Activated naive CD4-positive, alpha-beta T cell treated with anti-CD3 and anti-CD28 coated beads, Interleukin-2, amount 10 ng/mL, durations not matched to agents 7 days and 5 days (primary cell): ENCODE data around the gene ERG28.

ENCODE experiments used
- CTCF ChIA-PET: fragments of 350-600 bp; sonication (Branson Sonifier 250); formaldehyde crosslinking; loops from one replicate; lab custom pipeline; 2021; ENCODE audit warnings: antibody characterized with exemption; lab: Charles Lee
- DNase-seq: peaks from one replicate; pipeline ENCODE4 v3.0.0-alpha.2; 2020
- H3K27ac Mint-ChIP-seq: one replicate; pipeline ENCODE4 v1.8.0; 2021; ENCODE audit warnings: mild to moderate bottlenecking, moderate library complexity, mixed read lengths
- H3K27me3 Mint-ChIP-seq: one replicate; pipeline ENCODE4 v1.8.0; 2021; ENCODE audit warnings: mild to moderate bottlenecking, mixed read lengths
- H3K36me3 Mint-ChIP-seq: one replicate; pipeline ENCODE4 v1.8.0; 2021; ENCODE audit warnings: mixed read lengths
- H3K4me1 Mint-ChIP-seq: one replicate; pipeline ENCODE4 v1.8.0; 2021; ENCODE audit warnings: mixed read lengths
- H3K4me3 Mint-ChIP-seq: one replicate; pipeline ENCODE4 v1.8.0; 2021; ENCODE audit warnings: mild to moderate bottlenecking, moderate library complexity, mixed read lengths
- H3K9me3 Mint-ChIP-seq: one replicate; pipeline ENCODE4 v1.8.0; 2021; ENCODE audit warnings: mixed read lengths

The ERG28 gene

DNA sequence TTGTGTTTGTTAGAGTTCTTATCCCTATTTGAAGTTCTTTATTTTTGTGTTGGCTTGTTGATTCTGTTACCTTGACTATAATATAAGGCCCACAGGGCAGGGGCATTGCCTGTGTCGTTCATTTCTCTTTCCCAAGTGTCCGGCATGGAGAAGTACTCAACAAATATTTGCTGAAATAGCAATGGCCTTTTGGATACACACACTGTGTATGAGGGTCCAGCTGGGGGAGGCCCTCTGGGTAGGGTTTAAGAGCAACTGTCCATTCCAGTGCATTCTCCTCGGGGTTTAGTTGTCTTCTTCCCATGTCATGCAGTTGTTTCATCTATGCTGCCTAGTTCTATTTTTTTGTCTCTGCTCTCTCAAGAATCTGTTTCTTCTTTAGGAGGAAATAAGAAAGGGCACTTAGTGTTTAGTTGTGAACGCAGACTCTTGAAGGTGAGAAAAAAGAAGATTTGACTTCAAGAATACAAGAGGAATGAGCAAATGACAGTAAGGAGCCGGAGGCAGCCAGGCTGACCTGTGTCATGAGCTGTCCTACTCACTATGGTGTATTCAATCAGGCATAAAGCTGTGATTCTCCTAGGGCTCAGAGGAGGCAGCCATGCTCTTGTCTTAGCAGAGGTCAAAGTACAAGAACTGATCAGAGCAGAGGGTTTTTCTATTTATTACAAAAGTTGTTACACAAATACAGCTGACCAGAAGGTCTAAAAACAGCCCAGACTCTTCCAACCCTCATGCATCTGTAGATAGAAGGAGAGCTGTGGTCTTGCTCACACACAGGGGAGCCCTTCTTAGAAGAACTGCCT lies 10.2 kb downstream of the ERG28 start:
- no peak for DNase-seq
- H3K9me3 Mint-ChIP-seq = no peaks in the 10 kb centered on the region
- CTCF ChIA-PET = interaction anchor here (1.3 to 10.1 kb wide), 3 partner anchors 73 to 161 kb away, joined by 3 to 159 read pairs (median 8); partner anchors contain the start of gene FLVCR2
- H3K27ac Mint-ChIP-seq = no peak overlapping the region
- H3K27me3 Mint-ChIP-seq = no peaks in the 10 kb centered on the region
- H3K4me1 Mint-ChIP-seq = no peaks in the 10 kb centered on the region
- peaks cover 47% of the 10 kb centered on the region for H3K36me3 Mint-ChIP-seq
- H3K4me3 Mint-ChIP-seq = no peak overlapping the region

DNA sequence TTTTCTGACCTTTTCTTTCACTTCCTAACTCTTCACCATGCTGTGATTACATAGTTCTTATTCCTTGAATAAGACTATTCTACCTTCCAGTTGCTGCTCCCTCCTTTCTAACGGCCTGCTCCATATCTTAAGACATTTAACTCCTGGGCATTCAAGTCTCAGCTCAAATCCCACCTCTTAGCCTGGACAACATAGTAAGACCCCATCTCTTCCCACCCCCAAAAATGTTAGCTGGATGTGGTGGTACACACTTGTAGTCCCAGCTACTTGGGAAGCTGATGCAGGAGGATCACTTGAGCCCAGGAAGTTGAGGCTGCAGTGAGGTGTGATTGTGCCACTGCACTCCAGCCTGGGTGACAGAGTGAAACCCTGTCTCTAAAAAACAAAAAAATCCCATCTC lies 10.9 kb downstream of the ERG28 start:
- no peaks in the 10 kb centered on the region for H3K9me3 Mint-ChIP-seq
- DNase-seq = no peak
- no peak overlapping the region for H3K27ac Mint-ChIP-seq
- H3K27me3 Mint-ChIP-seq = no peaks in the 10 kb centered on the region
- H3K4me1 Mint-ChIP-seq = no peaks in the 10 kb centered on the region
- peaks cover 46% of the 10 kb centered on the region for H3K36me3 Mint-ChIP-seq
- H3K4me3 Mint-ChIP-seq = no peak overlapping the region
- CTCF ChIA-PET = interaction anchor here (1.0 to 1.4 kb wide), 3 partner anchors 72 to 161 kb away, joined by 3 to 8 read pairs (median 4); partner anchors contain the start of gene FLVCR2

DNA sequence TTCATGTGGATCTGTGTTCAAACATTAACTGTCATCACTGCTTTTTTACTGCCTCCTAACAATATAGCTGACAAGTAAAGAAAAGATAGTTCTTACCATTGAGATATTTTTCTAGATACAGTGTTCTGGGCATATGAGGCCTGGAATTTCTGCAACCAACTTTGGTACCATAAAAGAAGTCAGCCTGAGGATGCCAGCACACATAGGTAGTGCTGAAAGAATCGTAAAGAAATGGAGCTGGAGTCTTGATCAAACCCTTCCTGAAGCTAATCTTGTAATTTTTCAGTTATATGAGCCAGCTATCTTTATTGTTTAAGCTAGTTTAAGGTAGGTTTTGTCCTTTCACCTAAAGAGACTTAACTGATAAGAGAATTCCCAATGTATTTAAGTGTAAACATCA lies 11.3 kb downstream of the ERG28 start:
- Mint-ChIP-seq H3K4me3 (no peak overlapping the region), H3K4me1 (no peaks in the 10 kb centered on the region), H3K27me3 (no peaks in the 10 kb centered on the region), H3K27ac (no peak overlapping the region), H3K9me3 (no peaks in the 10 kb centered on the region), H3K36me3 (peaks cover 44% of the 10 kb centered on the region)
- no peak for DNase-seq
- CTCF ChIA-PET = interaction anchor here (0.6 to 1.4 kb wide), 4 partner anchors 72 to 160 kb away, joined by 3 to 8 read pairs (median 4); partner anchors contain the start of gene FLVCR2

DNA sequence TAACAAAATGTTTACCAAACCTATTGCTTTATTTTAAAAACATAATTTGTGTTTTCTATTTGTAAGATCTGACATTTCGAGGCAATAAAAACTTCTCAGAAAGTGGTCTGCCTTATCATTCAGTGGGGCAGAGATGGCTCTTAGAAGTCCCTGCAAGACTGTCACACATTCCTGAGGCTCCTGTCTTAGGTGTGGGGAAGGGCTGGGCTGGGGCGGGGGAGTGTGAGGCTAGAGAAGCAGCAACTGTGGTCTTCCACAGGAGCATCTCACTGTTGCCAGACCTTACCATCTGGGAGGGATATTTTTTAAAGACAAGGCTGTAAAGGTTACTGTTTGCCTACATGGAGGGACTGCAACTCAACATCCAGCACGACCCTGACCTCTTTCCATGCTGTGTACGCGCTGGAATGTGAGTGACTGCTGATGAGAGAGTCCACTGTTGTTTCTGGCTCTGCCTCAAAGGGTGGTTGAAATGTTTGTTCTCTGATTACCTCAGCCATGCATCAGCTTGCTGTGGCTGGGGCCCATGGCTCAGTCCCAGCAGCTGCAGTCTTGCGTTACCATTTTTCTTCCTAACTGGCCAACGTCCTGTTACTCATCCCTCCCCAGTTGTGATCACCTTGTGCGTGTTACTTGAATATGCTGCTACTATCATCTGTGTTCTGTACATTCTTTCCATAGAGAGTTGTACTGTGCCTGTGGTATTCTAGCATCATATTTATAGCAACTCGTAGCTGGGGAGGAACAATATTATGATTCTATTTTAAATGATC lies 12.4 kb downstream of the ERG28 start:
- no peak for DNase-seq
- H3K4me3 Mint-ChIP-seq = no peak overlapping the region
- H3K36me3 Mint-ChIP-seq = peaks cover 36% of the 10 kb centered on the region

DNA sequence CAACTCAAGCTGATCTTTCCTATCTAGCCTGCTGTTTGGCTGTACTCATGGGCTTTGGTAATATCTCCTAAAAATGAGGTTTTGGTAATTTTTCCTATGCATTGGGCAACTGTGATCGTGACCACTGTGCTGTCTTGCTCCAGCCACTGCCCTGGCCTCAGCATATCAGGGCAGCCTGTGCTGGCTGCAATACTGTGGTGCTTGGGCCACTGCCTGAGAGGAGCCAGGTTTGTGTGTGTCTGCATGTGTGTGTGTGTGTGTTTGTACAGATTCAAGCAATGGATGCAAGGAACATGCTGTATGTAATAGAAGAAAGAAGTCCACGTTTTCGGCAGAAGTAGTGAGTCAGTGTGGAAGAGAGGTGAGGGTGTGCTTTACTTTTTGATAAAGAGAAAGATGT lies 13.0 kb downstream of the ERG28 start:
- Mint-ChIP-seq H3K4me1 (no peaks in the 10 kb centered on the region), H3K36me3 (peaks cover 32% of the 10 kb centered on the region), H3K27me3 (no peaks in the 10 kb centered on the region), H3K4me3 (no peak overlapping the region), H3K27ac (no peak overlapping the region), H3K9me3 (no peaks in the 10 kb centered on the region)
- DNase-seq = no peak
- CTCF ChIA-PET = interaction anchor here (1.4 kb wide), 1 partner anchor 70 kb away, joined by 4 read pairs; no protein-coding TSS in a partner anchor

More for the DNA sequence above, 12.4 kb downstream of the ERG28 start:
- no peaks in the 10 kb centered on the region for H3K9me3 Mint-ChIP-seq
- no peaks in the 10 kb centered on the region for H3K27me3 Mint-ChIP-seq
- H3K4me1 Mint-ChIP-seq = no peaks in the 10 kb centered on the region
- CTCF ChIA-PET = interaction anchor here (0.7 kb wide), 1 partner anchor 161 kb away, joined by 3 read pairs; no protein-coding TSS in a partner anchor
- no peak overlapping the region for H3K27ac Mint-ChIP-seq

DNA sequence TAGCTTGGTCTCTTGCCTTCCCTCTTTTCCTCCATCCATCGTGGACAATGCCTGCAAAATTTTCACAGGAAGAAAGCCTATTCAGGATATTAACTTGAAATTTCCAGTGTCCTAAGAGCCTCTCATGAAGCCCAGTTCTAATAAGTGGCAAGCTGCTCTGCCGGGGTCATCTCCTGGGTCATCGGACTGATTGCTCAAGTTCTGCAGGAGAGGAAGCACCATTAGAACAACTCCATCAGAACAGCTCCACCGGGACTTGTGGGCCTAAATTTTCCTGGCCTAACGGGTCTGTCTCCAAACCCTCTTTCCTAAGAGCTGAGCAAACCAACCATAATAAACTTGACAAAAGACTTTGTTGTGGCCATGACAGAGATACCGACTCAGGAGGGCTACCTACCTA lies 13.9 kb downstream of the ERG28 start:
- Mint-ChIP-seq H3K27me3 (no peaks in the 10 kb centered on the region), H3K36me3 (peaks cover 30% of the 10 kb centered on the region), H3K4me1 (no peaks in the 10 kb centered on the region), H3K27ac (no peak overlapping the region), H3K4me3 (no peak overlapping the region), H3K9me3 (no peaks in the 10 kb centered on the region)
- CTCF ChIA-PET = interaction anchor here (1.1 to 1.4 kb wide), 2 partner anchors 12 to 69 kb away, joined by 3 to 4 read pairs; no protein-coding TSS in a partner anchor
- no peak for DNase-seq

DNA sequence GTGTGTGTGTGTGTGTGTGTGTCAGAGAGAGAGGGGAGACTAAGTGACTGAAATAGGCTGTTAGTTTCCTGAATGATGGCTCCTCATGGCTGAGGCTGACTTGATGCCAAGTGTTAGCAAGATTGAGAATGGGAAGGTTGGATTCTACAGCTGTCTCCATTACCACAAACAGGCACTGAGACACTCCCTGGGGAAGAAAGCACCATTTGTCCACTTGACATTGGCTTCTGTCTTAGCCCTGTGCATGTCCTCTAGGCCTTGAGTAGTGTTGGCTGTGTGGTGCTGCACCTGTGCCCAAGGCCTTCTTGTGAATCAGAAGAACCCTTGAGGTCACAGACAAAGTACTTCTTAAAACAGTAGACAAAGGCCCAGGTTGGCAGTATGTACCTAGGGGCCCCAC lies 15.6 kb downstream of the ERG28 start:
- Mint-ChIP-seq H3K36me3 (peaks cover 14% of the 10 kb centered on the region), H3K4me1 (no peaks in the 10 kb centered on the region), H3K4me3 (no peak overlapping the region), H3K27ac (no peak overlapping the region), H3K27me3 (no peaks in the 10 kb centered on the region), H3K9me3 (no peaks in the 10 kb centered on the region)
- CTCF ChIA-PET = interaction anchor here (1.2 kb wide), 1 partner anchor 10 kb away, joined by 4 read pairs; no protein-coding TSS in a partner anchor
- DNase-seq = no peak

DNA sequence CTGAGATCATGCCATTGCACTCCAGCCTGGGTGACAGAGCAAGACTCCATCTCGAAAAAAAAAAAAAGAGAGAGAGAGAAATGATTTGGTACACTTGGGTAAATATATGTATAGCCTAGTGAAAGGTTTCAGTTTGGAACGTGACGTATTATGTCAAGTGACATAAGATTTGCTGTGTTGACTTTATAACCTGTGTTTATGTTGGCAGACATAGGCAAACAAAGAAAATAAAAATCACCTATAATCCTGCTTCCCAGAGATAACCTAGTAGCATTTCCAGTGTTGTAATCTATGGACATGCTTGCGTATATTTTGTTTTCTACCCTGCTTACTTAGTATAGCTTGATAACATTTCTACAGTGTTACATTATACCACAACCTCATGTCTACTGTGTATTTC lies 16.7 kb downstream of the ERG28 start:
- CTCF ChIA-PET = no interaction called here
- peaks cover 3% of the 10 kb centered on the region for H3K36me3 Mint-ChIP-seq

DNA sequence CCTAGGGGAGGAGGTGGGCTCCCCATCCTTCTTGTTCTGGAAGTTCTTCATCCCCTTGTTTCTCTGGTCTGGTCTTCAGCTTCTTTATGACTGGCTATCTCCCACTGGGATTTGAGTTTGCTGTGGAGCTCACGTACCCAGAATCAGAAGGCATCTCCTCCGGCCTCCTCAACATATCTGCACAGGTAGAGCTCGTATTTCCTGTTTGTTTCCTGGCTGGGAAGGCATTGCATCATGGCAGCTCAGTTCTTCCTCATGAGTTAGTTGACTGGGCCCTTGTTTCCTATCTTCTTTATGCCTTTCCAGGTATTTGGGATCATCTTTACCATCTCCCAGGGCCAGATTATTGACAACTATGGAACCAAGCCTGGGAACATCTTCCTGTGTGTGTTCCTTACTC lies 19.8 kb downstream of the ERG28 start:
- H3K9me3 Mint-ChIP-seq = no peaks in the 10 kb centered on the region
- no peak overlapping the region for H3K4me3 Mint-ChIP-seq
- CTCF ChIA-PET = interaction anchor here (1.2 kb wide), 1 partner anchor 13 kb away, joined by 4 read pairs; no protein-coding TSS in a partner anchor
- H3K27me3 Mint-ChIP-seq = no peaks in the 10 kb centered on the region
- no peaks in the 10 kb centered on the region for H3K4me1 Mint-ChIP-seq
- no peak for DNase-seq
- H3K27ac Mint-ChIP-seq = no peak overlapping the region
- no peaks in the 10 kb centered on the region for H3K36me3 Mint-ChIP-seq

More for the DNA sequence above, 16.7 kb downstream of the ERG28 start:
- no peak overlapping the region for H3K27ac Mint-ChIP-seq
- no peak overlapping the region for H3K4me3 Mint-ChIP-seq
- H3K9me3 Mint-ChIP-seq = no peaks in the 10 kb centered on the region
- DNase-seq = no peak
- no peaks in the 10 kb centered on the region for H3K4me1 Mint-ChIP-seq
- no peaks in the 10 kb centered on the region for H3K27me3 Mint-ChIP-seq

DNA sequence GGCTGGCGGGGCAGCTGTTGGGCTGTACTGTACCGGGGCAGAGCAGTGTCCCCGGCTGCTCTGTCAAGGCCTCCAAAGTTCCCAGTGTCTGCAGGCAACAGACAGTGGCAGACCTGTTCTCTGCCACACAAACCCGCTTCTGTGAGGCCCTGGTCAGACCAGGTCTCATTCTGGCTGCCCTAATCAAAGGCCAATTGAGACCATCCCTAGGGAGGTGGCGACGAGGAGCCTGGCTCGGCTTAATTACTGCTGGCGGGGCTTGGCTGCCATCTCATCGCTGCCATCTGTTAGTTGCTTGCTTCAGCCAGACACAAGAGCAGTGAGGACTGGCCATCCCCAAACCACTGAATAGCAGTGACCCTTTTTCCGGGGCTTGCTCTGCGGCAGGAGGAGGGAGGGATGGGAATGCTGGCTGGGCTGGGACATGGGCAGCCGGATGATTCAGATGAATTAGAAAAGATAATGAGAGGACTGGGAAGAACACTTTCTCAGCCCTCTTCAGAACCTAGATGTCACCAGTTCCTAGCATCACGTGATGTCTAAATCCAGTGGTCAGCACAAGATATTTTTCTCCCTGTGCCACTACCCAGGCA lies 24.5 kb downstream of the ERG28 start:
- no peaks in the 10 kb centered on the region for H3K36me3 Mint-ChIP-seq
- H3K4me1 Mint-ChIP-seq = no peaks in the 10 kb centered on the region
- no peaks in the 10 kb centered on the region for H3K27me3 Mint-ChIP-seq
- CTCF ChIA-PET = no interaction called here
- no peaks in the 10 kb centered on the region for H3K9me3 Mint-ChIP-seq
- H3K4me3 Mint-ChIP-seq = no peak overlapping the region
- DNase-seq = no peak
- H3K27ac Mint-ChIP-seq = no peak overlapping the region

DNA sequence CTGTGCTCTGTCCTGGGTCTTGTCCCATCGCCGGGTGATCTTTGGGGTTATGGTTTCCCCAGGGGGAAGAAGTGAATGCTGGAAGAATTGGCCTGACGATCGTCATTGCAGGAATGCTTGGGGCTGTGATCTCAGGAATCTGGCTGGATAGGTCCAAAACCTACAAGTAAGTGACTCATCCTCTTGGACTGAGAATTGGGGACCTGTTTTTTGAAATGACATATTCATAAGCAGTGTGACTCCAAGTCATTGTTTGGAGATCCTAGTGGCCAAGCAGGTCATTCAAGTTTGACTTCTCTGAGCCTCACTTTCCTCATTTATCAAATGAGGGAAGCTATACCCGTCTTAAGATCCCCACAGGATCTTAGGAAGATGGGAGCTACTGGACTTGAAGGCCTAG lies 25.8 kb downstream of the ERG28 start:
- Mint-ChIP-seq H3K27me3 (no peaks in the 10 kb centered on the region), H3K36me3 (no peaks in the 10 kb centered on the region), H3K4me3 (no peak overlapping the region), H3K4me1 (no peaks in the 10 kb centered on the region), H3K27ac (no peak overlapping the region), H3K9me3 (no peaks in the 10 kb centered on the region)
- no peak for DNase-seq
- CTCF ChIA-PET = no interaction called here

DNA sequence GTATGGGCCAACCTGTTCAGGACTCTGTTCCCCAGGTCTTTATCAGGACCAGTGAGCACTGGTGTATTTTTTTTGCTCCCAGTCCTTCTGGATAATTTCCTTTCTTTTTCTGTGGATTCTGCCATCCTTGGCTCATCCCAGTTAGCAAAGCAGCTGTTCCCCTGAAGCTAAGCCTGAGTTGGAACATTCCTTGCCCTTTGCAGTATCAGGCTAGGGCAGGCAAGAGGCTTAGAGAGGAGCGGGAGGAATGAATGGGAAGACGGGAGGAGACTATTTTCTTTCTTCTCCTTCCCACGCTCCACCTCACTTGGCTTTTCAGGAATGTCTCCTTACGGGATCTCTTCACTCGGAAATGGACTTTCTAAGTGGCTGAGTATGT lies 29.2 kb downstream of the ERG28 start:
- H3K9me3 Mint-ChIP-seq = no peaks in the 10 kb centered on the region
- H3K36me3 Mint-ChIP-seq = no peaks in the 10 kb centered on the region
- no peak overlapping the region for H3K27ac Mint-ChIP-seq
- no peak overlapping the region for H3K4me3 Mint-ChIP-seq
- no peak for DNase-seq
- H3K4me1 Mint-ChIP-seq = no peaks in the 10 kb centered on the region
- H3K27me3 Mint-ChIP-seq = no peaks in the 10 kb centered on the region
- CTCF ChIA-PET = no interaction called here

DNA sequence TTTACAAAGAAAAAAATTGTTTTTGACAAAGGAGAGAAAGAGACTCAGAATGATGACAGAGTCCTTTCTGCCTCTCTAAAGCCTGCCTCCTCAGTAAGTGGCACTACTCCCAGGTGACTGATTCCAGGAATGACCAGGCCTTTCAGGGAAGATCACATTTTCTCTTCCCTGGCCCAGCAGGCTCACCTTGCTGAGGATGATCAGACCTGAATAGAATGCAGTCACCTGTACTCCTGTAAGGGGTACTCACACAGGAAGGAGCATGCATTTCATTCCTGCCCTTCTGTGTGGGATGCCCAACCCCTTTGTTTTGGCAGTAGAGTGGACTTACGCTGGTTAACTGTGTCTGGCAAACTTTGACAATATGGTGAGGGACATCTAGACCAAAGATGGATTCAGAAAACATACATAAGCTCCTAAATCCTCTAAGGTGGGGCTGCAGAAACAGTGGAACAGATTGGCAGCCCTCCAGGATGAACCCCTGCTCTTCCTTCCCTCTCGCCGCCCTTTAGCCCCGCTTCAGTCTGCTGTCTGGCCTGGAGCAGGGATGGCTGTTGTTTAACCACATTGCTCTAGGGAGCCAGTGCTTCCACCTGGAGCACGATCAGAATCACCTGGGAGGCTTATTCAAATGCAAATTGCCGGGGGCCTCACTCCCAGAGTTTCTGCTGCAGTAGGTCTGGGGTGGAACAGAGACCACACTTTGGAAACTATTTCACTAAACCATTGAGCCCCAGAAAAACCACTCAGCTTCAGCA lies 29.8 kb downstream of the ERG28 start:
- no peak for DNase-seq
- Mint-ChIP-seq H3K4me3 (no peak overlapping the region), H3K36me3 (no peaks in the 10 kb centered on the region), H3K4me1 (no peaks in the 10 kb centered on the region), H3K27me3 (no peaks in the 10 kb centered on the region), H3K9me3 (no peaks in the 10 kb centered on the region), H3K27ac (no peak overlapping the region)
- CTCF ChIA-PET = no interaction called here
